Lower lobe of right lung (tissue), 2 donors: ENCODE results near the gene SPP1. TPM values are rescaled to one million over a fixed set of nuclear protein-coding genes. Genes with fewer than 3 reads are reported as not detected.

Experiments used
- ATAC-seq, 2 donors: fragments of 200-7000 bp; cut with Tn5 transposase; one replicate each; pipeline ENCODE4 v1.9.1; 2020 to 2022; ENCODE audit warnings: mild to moderate bottlenecking in 2 of 2, moderate library complexity in 2 of 2
- DNase-seq: peaks from one replicate; pipeline ENCODE4 v3.0.0-alpha.2; 2020
- H3K27ac ChIP-seq: fragments of 200-600 bp; one replicate; pipeline ENCODE4 v1.8.0; 2022
- H3K27me3 ChIP-seq: fragments of 200-600 bp; one replicate; pipeline ENCODE4 v1.8.0; 2022; ENCODE audit warnings: low read depth
- H3K36me3 ChIP-seq: fragments of 200-600 bp; one replicate; pipeline ENCODE4 v1.8.0; 2022; ENCODE audit warnings: mild to moderate bottlenecking
- H3K4me1 ChIP-seq: fragments of 200-600 bp; one replicate; pipeline ENCODE4 v1.8.0; 2022
- H3K4me3 ChIP-seq: fragments of 200-600 bp; one replicate; pipeline ENCODE4 v1.8.0; 2022; ENCODE audit warnings: mild to moderate bottlenecking
- H3K9me3 ChIP-seq: fragments of 200-600 bp; one replicate; pipeline ENCODE4 v1.8.0; 2022
- intact Hi-C: fragments of 100-400 bp; cut with DNase I; formaldehyde crosslinking; loops from one replicate; pipeline ENCODE4 v1.11.0; 2022
- total RNA-seq: library from RNA; stranded (reverse); fragmentation: NEBNext Ultra II Directional; extraction: Animal tissue kit (Norgen Biotek cat#: 25700); gene quantifications from one replicate; pipeline ENCODE4 v1.2.1, GENCODE V29; 2021
- TF ChIP-seq, protein P1 (sequence below): fragments of 200-600 bp; IDR thresholded peaks from one replicate; pipeline ENCODE4 v1.8.0; 2022; ENCODE audit warnings: antibody characterized with exemption, mild to moderate bottlenecking
- donor health status: DM: no; HTN: yes; CAD: no; lungs with severe emphysema.

Gene SPP1
- total RNA-seq, 1 donor from 2014 or later: 8.0 TPM

DNA sequence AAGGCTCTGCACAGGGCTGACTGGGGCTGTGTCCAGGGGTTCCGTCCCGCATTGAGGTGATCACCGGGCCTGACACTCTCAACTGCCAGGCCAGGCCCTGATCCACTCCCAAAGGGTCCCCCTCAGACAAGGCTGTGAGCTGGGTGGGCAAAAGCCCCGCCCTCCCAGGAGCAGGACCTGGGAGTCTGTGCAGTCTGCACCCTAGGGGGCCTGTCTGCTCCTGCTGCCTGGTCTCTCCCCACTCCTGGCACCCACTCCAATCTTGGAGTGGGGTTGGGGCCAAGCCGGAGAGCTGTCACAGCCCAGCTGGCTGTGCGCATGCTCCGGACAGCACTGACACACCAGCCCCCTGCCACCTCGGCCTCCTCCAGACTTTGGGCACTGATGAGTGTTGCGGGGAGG lies 9.4 kb upstream of the SPP1 start:
- peaks cover 4% of the 10 kb centered on the region for H3K27me3 ChIP-seq
- no peaks in the 10 kb centered on the region for H3K4me1 ChIP-seq
- TF ChIP-seq, protein P1, sequence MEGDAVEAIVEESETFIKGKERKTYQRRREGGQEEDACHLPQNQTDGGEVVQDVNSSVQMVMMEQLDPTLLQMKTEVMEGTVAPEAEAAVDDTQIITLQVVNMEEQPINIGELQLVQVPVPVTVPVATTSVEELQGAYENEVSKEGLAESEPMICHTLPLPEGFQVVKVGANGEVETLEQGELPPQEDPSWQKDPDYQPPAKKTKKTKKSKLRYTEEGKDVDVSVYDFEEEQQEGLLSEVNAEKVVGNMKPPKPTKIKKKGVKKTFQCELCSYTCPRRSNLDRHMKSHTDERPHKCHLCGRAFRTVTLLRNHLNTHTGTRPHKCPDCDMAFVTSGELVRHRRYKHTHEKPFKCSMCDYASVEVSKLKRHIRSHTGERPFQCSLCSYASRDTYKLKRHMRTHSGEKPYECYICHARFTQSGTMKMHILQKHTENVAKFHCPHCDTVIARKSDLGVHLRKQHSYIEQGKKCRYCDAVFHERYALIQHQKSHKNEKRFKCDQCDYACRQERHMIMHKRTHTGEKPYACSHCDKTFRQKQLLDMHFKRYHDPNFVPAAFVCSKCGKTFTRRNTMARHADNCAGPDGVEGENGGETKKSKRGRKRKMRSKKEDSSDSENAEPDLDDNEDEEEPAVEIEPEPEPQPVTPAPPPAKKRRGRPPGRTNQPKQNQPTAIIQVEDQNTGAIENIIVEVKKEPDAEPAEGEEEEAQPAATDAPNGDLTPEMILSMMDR: no peak
- H3K9me3 ChIP-seq: no peaks in the 10 kb centered on the region
- no peak for DNase-seq
- intact Hi-C loops: no loop called here
- no peaks in the 10 kb centered on the region for H3K36me3 ChIP-seq
- H3K4me3 ChIP-seq: no peak overlapping the region
- peak; percentile 16 to 52 for ATAC-seq
- no peak overlapping the region for H3K27ac ChIP-seq

DNA sequence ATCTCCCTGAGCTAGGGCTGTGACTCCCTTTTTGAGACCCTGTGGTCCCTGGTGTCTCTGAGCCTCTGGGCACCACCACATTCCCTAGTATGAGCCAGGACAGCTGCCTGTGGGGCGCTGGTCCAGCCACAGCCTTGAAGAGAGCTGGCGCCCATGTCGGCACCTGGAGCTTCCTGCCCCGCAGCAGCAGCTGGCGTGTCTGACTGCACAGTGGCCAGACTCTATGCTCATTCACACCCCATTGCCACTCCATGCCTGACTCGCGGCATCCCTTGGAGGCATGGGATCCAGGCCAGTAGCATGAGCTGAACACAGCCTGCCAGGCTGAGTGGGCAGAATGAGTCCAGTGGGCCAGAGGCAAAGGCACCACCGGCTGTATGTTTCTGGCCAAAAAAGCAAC lies 8.3 kb upstream of the SPP1 start:
- no peaks in the 10 kb centered on the region for H3K4me1 ChIP-seq
- no peak overlapping the region for H3K4me3 ChIP-seq
- intact Hi-C loops: no loop called here
- ATAC-seq: no peak
- H3K36me3 ChIP-seq: no peaks in the 10 kb centered on the region
- H3K9me3 ChIP-seq: no peaks in the 10 kb centered on the region
- H3K27ac ChIP-seq: no peak overlapping the region
- H3K27me3 ChIP-seq: peaks cover 4% of the 10 kb centered on the region
- DNase-seq: no peak
- TF ChIP-seq, protein P1: no peak

DNA sequence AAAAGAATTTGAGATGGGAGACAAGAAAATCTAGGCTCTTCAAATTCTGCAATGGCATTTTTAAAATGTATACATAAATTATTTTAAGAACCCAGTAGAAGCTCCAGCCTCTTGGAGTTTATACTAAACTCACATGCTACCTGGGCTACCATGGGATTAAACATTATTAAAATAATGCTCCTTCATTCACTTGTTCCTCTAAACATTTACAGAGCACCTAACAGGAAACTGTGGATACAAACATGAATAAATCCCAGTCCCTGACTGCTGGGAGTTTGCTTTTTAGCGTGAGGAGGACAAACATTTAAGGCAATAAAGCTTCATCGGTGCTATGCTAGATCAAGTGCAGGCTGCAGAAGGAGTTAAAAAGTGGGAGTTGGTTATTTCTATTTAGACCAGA lies 5.4 kb upstream of the SPP1 start:
- TF ChIP-seq, protein P1: no peak
- H3K9me3 ChIP-seq: no peaks in the 10 kb centered on the region
- no peak overlapping the region for H3K27ac ChIP-seq
- H3K36me3 ChIP-seq: no peaks in the 10 kb centered on the region
- no peak overlapping the region for H3K4me3 ChIP-seq
- H3K4me1 ChIP-seq: peaks cover 7% of the 10 kb centered on the region
- intact Hi-C loops: loop anchor here (10.0 kb wide), 1 partner anchor 115 kb away; no protein-coding TSS in a partner anchor
- H3K27me3 ChIP-seq: peaks cover 4% of the 10 kb centered on the region
- DNase-seq (no peak), ATAC-seq (no peak)

DNA sequence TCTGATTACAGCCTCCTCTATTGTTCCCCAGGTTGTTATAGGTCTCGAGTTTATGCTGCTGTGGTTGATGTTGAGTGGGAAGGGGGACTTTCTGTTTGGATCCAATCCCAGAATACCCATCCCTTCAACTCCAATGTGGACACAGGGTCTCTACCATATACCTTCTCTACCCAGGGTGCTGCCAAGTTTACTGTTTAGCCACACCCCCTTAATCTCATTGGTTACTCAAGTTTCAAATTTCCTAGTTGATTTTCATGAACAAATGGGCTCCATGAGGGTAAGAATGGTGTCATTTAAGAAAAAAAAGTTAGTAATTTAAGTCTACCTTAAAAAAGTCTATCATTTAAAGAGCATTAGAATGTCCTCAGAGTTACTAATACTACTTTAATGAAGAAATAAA lies 3.6 kb upstream of the SPP1 start:
- no peak for ATAC-seq
- intact Hi-C loops: loop anchor here (10.0 kb wide), 1 partner anchor 117 kb away; no protein-coding TSS in a partner anchor

DNA sequence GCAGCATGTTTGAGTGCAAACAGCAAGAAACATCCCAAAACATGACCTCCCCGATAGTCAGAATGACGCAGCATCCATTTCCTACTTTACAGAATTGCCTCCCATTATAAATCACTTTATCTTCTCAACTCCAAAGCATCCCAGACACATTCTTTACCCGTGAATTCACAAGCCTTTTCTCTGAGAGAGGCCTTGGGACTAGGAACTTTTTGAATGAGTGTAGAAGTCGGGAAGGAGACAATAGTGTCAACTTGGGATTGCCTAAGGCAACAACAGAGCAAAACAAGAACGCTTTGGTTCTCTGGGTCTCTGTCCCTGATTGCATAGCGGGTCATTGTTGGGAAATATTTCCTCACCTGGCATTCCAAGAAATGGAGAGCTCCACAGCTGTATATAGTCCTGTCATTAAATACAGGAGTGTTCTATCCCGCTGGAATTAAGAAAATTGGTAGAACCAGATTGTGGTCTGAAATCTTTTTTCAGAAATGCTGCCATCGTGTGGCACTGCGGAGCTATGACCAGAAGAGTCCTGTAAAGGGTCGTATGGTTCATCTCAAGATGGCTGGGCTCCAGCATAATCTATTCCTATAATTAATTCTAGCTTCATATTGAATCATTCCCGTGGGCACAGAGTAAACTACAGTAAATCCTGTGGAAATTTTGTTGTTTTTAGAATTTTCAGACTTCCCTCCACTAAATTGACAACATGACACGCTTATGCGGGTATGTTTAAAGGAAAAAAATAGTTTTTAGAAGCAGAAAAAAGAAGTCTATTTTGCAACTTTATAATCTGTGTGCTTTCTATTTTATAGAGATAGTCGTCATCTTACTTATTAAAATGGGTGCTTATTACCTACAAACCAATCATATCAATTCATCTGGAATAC lies 2.0 kb upstream of the SPP1 start:
- Histone ChIP-seq H3K9me3 (no peaks in the 10 kb centered on the region), H3K27ac (no peak overlapping the region), H3K4me3 (peak overlapping the region; percentile 3), H3K36me3 (no peaks in the 10 kb centered on the region), H3K27me3 (peaks cover 13% of the 10 kb centered on the region), H3K4me1 (peaks cover 7% of the 10 kb centered on the region)
- intact Hi-C loops: loop anchor here (10.0 kb wide), 1 partner anchor 119 kb away; no protein-coding TSS in a partner anchor
- DNase-seq (peak; percentile 56), ATAC-seq (peak; percentile 77 to 79)
- TF ChIP-seq, protein P1: peak; percentile 84

More for the DNA sequence above, 3.6 kb upstream of the SPP1 start:
- no peak overlapping the region for H3K4me3 ChIP-seq
- H3K4me1 ChIP-seq: peaks cover 7% of the 10 kb centered on the region
- no peaks in the 10 kb centered on the region for H3K36me3 ChIP-seq
- H3K27me3 ChIP-seq: peaks cover 10% of the 10 kb centered on the region
- no peak overlapping the region for H3K27ac ChIP-seq
- H3K9me3 ChIP-seq: no peaks in the 10 kb centered on the region
- TF ChIP-seq, protein P1: no peak
- DNase-seq: no peak
